ENCODE data around the gene THOC2.

Gene THOC2

GRCh38 chrX:123562342-123563146, 170.3 kb downstream of the THOC2 start:
- DNase-seq = no peak

GRCh38 chrX:123561439-123562215, 171.2 kb downstream of the THOC2 start:
- no peak for DNase-seq

GRCh38 chrX:123550829-123551228, 182.0 kb downstream of the THOC2 start:
- no peak for DNase-seq
